Ascending aorta (tissue), 2 donors: Measurements from ENCODE around the gene DPP7. TPM values are rescaled to one million over a fixed set of nuclear protein-coding genes. Genes with fewer than 3 reads are reported as not detected.

Source experiments
- DNase-seq, 2 donors: peaks; one replicate each; pipeline ENCODE4 v3.0.0-alpha.2; 2019; ENCODE audit warnings: low spot score in 2 of 2
- H3K27ac ChIP-seq, 2 donors: fragments of 200-600 bp; sonication (generic); one replicate each; pipeline ENCODE4 v1.5.1; 2016 to 2017; ENCODE audit warnings: mild to moderate bottlenecking in 1 of 2
- H3K27me3 ChIP-seq: fragments of 200-600 bp; sonication (generic); one replicate; pipeline ENCODE4 v1.5.1; 2017
- H3K36me3 ChIP-seq, 2 donors: fragments of 200-600 bp; sonication (generic); one replicate each; pipeline ENCODE4 v1.5.1; 2016
- H3K4me1 ChIP-seq, 2 donors: fragments of 200-600 bp; sonication (generic); one replicate each; pipeline ENCODE4 v1.5.1; 2016 to 2017; ENCODE audit warnings: mild to moderate bottlenecking in 1 of 2
- H3K4me3 ChIP-seq, 2 donors: fragments of 200-600 bp; sonication (generic); one replicate each; pipeline ENCODE4 v1.5.1; 2016 to 2017; ENCODE audit warnings: mild to moderate bottlenecking in 1 of 2
- H3K9me3 ChIP-seq, 2 donors: fragments of 200-600 bp; sonication (generic); one replicate each; pipeline ENCODE4 v1.5.1; 2016
- CTCF ChIP-seq, 3 experiments: fragments of 200-600 bp in 2 of 3; fragments of 450-650 bp in 1 of 3; sonication (generic) in 2 of 3; IDR thresholded peaks; one replicate each; pipeline ENCODE4 v1.5.1; 2016 to 2019; ENCODE audit warnings: antibody characterized with exemption in 3 of 3, mild to moderate bottlenecking in 1 of 3, moderate library complexity in 1 of 3
- intact Hi-C: fragments of 100-400 bp; cut with DNase I; formaldehyde crosslinking; loops from one replicate; pipeline ENCODE4 v1.15.1; 2023
- total RNA-seq: library from RNA; depleted of rRNA; stranded (reverse); fragments of >200 nt; gene quantifications from one replicate; pipeline ENCODE4 v1.1.0, GENCODE V29; 2016

The DPP7 gene
- total RNA-seq, 1 donor from 2014 or later: 176 TPM

- Histone ChIP-seq H3K36me3 (no peaks in the 10 kb centered on the region), H3K4me3 (no peak overlapping the region), H3K9me3 (no peaks in the 10 kb centered on the region), H3K4me1 (no peaks in the 10 kb centered on the region), H3K27ac (no peak overlapping the region), H3K27me3 (no peaks in the 10 kb centered on the region)
- no peak for DNase-seq
- intact Hi-C loops: no loop called here
- TF ChIP-seq CTCF (IDR thresholded peaks at IDR 0.05): no peak
Measured at GRCh38 chr9:137148661-137149060, 34.1 kb upstream of the DPP7 start.

- H3K36me3 ChIP-seq: no peaks in the 10 kb centered on the region
- no peak for TF ChIP-seq CTCF (IDR thresholded peaks at IDR 0.05)
- no peak for DNase-seq
- intact Hi-C loops: no loop called here
- H3K27ac ChIP-seq: no peak overlapping the region
- no peaks in the 10 kb centered on the region for H3K4me1 ChIP-seq
- no peak overlapping the region for H3K4me3 ChIP-seq
- no peaks in the 10 kb centered on the region for H3K9me3 ChIP-seq
- H3K27me3 ChIP-seq: no peaks in the 10 kb centered on the region
Measured at GRCh38 chr9:137148242-137148641, 33.7 kb upstream of the DPP7 start.

GRCh38 chr9:137147793-137148160, 33.2 kb upstream of the DPP7 start:
- H3K27ac ChIP-seq: no peak overlapping the region
- H3K4me3 ChIP-seq: no peak overlapping the region
- TF ChIP-seq CTCF (IDR thresholded peaks at IDR 0.05): no peak
- no peaks in the 10 kb centered on the region for H3K9me3 ChIP-seq
- H3K36me3 ChIP-seq: no peaks in the 10 kb centered on the region
- DNase-seq: no peak
- H3K4me1 ChIP-seq: no peaks in the 10 kb centered on the region
- intact Hi-C loops: no loop called here
- no peaks in the 10 kb centered on the region for H3K27me3 ChIP-seq

- TF ChIP-seq CTCF (IDR thresholded peaks at IDR 0.05): no peak
- intact Hi-C loops: no loop called here
- Histone ChIP-seq H3K27me3 (no peaks in the 10 kb centered on the region), H3K27ac (no peak overlapping the region), H3K36me3 (no peaks in the 10 kb centered on the region), H3K4me3 (no peak overlapping the region), H3K9me3 (no peaks in the 10 kb centered on the region), H3K4me1 (no peaks in the 10 kb centered on the region)
- DNase-seq: no peak
Measured at GRCh38 chr9:137147091-137147792, 32.7 kb upstream of the DPP7 start.

- intact Hi-C loops: no loop called here
Measured at GRCh38 chr9:137146527-137146918, 32.0 kb upstream of the DPP7 start.

More at GRCh38 chr9:137146527-137146918, 32.0 kb upstream of the DPP7 start:
- TF ChIP-seq CTCF (IDR thresholded peaks at IDR 0.05): no peak
- Histone ChIP-seq H3K4me3 (no peak overlapping the region), H3K9me3 (no peaks in the 10 kb centered on the region), H3K36me3 (no peaks in the 10 kb centered on the region), H3K27ac (no peak overlapping the region), H3K27me3 (no peaks in the 10 kb centered on the region), H3K4me1 (no peaks in the 10 kb centered on the region)
- DNase-seq: no peak
